Stromal cell of bone marrow (primary cell): ENCODE results near the gene KCNH4.

Source experiments
- DNase-seq: peaks from one replicate; pipeline ENCODE4 v3.0.0-alpha.2; 2012; ENCODE audit warnings: low read depth

KCNH4 gene

GRCh38 chr17:42117397-42118125, 63.4 kb downstream of the KCNH4 start:
- no peak for DNase-seq

- DNase-seq: peak; percentile 60
These were observed 64.1 kb downstream of the KCNH4 start for GRCh38 chr17:42116705-42117396.

GRCh38 chr17:42114118-42114517, 66.8 kb downstream of the KCNH4 start:
- DNase-seq: no peak

GRCh38 chr17:42113293-42114069, 67.5 kb downstream of the KCNH4 start:
- DNase-seq: no peak

- DNase-seq: peak; percentile 76
These were observed 68.3 kb downstream of the KCNH4 start, which contains the start of gene DHX58 for GRCh38 chr17:42112552-42113176. TSS of gene DHX58 (minus strand) at chr17:42112714. CDS start at chr17:42111892, 822 bp downstream.

GRCh38 chr17:42111871-42112551, 68.9 kb downstream of the KCNH4 start:
- peak; percentile 31 for DNase-seq

- DNase-seq: no peak
These were observed 69.7 kb downstream of the KCNH4 start for GRCh38 chr17:42111265-42111636.

GRCh38 chr17:42110301-42111264, 70.4 kb downstream of the KCNH4 start:
- no peak for DNase-seq

- no peak for DNase-seq
These were observed 71.9 kb downstream of the KCNH4 start for GRCh38 chr17:42109086-42109485.

- DNase-seq: no peak
These were observed 73.1 kb downstream of the KCNH4 start for GRCh38 chr17:42107597-42108576.

- DNase-seq: no peak
These were observed 73.8 kb downstream of the KCNH4 start for GRCh38 chr17:42107124-42107523.
